CD4-positive, alpha-beta T cell treated with Interleukin-6 for 4 hours (primary cell): ENCODE results near the gene UGT1A6.
"Not testable (repeated sequence)": the region's sequence is repeated elsewhere in the genome, so short reads cannot be mapped to it uniquely, and the experiment has no call there.

Experiments used
- DNase-seq: peaks from one replicate; pipeline ENCODE4 v3.0.0-alpha.2; 2020; ENCODE audit warnings: mixed read lengths

Gene UGT1A6

DNA sequence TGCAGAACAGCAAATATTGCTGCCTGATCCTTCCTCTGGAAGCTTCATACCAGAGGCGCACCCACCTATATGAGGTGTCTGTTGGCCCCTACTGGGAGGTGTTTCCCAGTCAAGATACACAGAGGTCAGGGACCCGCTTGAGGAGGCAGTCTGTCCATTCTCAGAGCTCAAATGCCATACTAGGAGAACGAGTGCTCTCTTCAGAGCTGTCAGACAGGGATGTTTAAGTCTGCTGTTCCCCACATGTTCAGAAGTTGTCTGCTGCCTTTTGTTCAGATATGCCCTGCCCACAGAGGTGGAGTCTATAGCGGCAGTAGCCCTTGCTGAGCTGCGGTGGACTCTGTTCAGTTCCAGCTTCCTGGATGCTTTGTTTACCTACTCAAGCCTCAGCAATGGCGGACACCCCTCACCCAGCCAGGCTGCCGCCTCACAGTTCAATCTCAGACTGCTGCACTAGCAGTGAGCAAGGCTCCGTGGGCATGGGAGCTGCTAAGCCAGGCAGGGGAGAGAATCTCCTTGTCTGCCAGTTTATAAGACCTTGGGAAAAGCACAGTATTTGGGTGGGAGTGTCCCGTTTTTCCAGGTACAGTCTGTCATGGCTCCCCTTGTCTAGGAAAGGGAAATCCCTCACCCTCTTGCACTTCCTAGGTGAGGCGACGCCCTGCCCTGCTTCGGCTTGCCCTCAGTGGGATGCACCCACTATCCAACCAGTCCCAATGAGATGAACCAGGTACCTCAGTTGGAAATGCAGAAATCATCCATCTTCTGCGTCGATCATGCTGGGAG lies 44.4 kb downstream of the UGT1A6 start:
- DNase-seq: not testable (repeated sequence)

- DNase-seq: no peak
These were observed 48.2 kb downstream of the UGT1A6 start for GRCh38 chr2:233740870-233741269.

DNA sequence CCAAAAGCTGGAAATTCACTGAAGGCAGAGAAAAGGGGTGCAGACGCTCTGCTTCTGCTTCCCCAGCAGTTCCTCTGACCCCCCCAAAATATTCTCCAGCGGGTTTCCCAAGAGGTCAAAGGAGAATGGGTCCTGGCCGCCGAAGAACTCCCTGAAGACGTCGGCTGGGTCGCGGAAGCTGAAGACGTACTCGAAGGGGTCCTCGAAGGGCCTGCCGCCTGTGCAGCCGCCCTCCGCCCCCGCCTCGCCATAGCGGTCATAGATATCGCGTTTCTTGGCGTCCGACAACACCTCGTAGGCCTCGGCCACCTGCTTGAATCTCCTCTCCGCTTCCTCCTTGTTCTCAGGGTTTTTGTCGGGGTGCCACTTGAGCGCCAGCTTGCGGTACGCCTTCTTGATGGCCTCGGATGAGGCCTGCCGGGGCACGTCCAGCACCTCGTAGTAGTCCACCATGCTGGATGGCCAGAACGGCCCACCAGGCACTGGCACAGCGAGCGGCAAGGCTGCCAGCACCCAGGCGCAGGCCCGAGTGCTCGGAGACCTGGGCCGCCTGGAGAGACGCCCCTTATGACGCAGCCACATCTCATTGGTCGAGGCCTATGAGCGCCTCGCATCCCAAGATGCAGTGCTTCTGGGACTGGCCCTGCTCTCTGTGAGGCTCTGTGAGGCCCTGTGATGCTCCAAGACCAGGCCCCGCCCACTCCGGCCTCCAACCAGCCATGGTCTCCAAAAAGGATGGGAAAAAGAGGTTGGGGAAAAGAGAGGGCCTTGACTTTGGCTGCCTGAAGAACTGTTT lies 51.0 kb downstream of the UGT1A6 start:
- no peak for DNase-seq

GRCh38 chr2:233745073-233745755 lies 52.5 kb downstream of the UGT1A6 start:
- no peak for DNase-seq

DNA sequence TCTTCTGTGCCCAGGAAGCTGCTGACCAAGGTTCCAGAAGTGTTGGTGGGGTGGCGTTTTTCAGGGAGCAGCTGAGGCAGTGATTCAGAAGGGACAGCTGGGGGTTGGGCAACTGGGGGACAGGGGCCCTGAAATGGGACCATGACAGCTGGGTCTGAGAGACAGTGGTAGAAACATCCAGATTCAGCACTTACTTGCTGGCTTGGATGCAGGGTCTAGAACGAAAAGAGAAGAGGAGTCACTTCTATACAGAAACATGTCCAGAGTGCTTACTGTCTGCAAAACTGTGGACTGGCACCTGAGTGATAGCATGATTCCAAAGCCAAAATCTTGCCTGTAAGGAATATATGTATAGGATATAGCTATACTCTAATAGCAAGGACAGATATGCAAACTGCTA lies 53.1 kb downstream of the UGT1A6 start:
- not testable (repeated sequence) for DNase-seq

DNA sequence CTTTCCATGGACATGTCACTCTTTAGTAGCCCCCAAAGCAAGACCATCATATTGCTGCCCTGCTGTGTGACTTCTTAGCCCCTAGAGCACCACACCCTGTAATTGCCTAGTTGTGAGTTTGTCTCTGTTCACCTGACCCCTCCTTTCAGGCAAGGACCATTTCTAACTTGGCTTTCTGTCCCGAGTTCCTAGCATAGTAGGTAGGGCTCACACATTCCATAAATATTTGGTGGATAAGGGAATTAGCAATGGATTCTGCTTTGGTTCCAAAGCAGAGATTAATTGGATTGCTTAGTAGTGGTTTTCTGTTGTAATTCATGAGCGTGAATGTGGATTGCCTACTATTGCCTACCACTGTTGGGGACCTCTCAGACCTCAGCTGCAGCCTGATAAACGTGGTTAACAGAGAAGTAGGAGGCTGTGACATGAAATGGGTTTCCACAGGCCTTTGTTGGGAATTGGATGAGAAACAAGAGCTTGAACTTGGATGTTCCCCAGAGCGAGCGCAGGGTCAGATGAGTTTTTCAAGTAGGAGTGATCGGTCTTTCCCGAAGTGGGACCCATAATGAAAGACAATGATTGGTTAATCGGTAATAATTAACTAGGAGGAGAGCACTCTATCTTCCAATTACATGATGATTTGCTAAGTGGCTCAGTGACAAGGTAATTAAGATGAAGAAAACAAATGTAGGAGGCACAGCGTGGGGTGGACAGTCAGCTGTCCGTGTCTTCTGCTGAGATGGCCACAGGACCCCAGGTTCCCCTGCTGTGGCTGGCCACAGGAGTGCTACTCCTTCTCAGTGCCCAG lies 54.0 kb downstream of the UGT1A6 start:
- no peak for DNase-seq

GRCh38 chr2:233747283-233747544 lies 54.5 kb downstream of the UGT1A6 start:
- no peak for DNase-seq

- DNase-seq: not testable (repeated sequence)
These were observed 58.0 kb downstream of the UGT1A6 start for GRCh38 chr2:233750689-233751088.

- not testable (repeated sequence) for DNase-seq
These were observed 58.7 kb downstream of the UGT1A6 start for GRCh38 chr2:233751212-233752009.

DNA sequence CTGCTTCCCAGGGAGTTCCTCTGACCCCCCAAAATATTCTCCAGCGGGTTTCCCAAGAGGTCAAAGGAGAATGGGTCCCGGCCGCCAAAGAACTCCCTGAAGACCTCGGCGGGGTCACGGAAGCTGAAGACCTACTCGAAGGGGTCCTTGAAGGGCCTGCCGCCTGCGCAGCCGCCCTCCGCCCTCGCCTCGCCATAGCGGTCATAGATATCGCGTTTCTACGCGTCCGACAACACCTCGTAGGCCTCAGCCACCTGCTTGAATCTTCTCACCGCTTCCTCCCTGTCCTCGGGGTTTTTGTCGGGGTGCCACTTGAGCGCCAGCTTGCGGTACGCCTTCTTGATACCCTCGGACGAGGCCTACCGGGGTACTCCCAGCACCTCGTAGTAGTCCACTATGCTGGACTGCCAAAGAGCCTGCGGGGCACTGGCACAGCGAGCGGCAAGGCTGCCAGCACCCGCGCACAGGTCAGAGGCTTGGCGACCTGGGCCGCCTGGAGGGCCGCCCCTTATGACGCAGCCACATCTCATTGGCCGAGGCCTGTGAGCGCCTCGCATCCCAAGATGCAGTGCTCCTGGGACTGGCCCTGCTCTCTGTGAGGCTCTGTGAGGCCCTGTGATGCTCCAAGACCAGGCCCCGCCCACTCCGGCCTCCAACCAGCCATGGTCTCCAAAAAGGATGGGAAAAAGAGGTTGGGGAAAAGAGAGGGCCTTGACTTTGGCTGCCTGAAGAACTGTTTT lies 62.4 kb downstream of the UGT1A6 start:
- no peak for DNase-seq

DNA sequence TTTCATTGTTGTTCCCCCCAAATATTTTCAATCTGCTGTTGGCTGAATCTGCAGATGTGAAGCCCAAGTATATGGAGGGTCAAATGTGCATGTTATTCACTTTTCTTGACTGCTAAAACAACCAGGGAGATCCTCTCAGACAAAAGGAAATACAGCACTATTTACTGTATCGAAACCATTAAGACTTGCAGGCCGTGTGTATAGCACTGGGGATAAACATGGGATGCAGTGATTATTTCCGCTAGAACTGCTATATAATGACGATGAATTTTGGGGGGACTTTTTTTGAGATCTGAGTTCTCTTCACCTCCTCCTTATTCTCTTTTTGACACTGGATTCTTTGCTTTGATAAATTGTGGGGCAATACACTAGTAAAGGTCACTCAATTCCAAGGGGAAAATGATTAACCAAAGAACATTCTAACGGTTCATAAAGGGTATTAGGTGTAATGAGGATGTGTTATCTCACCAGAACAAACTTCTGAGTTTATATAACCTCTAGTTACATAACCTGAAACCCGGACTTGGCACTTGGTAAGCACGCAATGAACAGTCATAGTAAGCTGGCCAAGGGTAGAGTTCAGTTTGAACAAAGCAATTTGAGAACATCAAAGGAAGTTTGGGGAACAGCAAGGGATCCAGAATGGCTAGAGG lies 63.9 kb downstream of the UGT1A6 start:
- no peak for DNase-seq

- DNase-seq: no peak
These were observed 65.5 kb downstream of the UGT1A6 start for GRCh38 chr2:233758141-233758540.

DNA sequence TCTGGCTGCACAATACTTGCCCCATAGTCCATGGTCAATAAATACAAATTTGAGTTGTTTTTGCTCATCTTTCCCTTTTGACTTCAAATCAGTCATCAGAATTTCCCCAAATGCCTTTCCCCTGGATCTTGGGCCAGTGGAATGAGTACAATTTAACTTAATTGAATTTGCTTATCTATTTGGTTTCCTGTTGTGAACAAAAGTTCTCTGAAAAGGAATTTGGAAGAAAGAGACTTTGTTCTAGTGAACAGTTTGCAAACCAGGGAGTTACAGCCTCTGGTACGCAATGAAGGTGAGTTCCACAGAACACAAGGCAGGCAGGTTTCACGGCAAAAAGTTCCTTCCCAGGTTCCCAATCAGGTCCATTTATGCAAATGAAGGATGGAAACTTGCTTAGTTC lies 66.2 kb downstream of the UGT1A6 start:
- no peak for DNase-seq

DNA sequence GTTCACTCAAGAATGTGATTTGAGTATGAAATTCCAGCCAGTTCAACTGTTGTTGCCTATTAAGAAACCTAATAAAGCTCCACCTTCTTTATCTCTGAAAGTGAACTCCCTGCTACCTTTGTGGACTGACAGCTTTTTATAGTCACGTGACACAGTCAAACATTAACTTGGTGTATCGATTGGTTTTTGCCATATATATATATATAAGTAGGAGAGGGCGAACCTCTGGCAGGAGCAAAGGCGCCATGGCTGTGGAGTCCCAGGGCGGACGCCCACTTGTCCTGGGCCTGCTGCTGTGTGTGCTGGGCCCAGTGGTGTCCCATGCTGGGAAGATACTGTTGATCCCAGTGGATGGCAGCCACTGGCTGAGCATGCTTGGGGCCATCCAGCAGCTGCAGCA lies 67.4 kb downstream of the UGT1A6 start, which contains the start of gene UGT1A1:
Gene UGT1A1, plus strand, starts transcription at position 228 of the 400 bp plus-strand sequence. Its CDS starts 18 bp downstream, at position 246.
- DNase-seq: no peak

DNA sequence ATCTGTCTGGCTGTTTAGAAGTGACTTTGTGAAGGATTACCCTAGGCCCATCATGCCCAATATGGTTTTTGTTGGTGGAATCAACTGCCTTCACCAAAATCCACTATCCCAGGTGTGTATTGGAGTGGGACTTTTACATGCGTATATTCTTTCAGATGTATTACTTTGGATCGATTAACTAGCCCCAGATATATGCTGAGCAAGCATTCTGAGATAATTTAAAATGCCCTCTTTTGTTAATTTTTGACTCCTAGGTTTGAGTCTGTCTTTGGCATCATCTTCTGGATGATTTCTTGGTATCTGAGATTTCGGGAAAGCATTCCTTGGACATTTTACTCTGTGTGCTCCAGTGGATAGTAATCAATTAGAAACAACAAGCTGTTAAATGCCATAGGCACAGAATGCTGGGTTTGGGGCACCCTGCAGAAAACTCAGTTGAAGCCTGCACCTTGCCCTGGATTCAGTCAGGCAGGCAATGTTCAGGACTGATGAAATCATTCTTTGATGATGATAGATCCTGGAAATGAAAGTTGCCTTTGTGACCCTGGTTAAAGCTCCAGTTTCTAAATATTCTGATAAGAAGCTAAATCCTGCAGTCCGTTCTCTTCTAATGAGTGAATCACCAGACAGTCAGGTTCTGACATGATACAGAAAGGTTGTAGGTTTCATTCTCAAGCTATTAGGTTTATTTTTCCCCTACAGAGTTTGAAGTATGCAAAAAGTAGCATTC lies 68.5 kb downstream of the UGT1A6 start:
- DNase-seq: no peak

GRCh38 chr2:233764264-233764663 lies 71.6 kb downstream of the UGT1A6 start:
- no peak for DNase-seq

GRCh38 chr2:233764761-233765160 lies 72.1 kb downstream of the UGT1A6 start:
- DNase-seq: no peak

GRCh38 chr2:233766416-233766815 lies 73.7 kb downstream of the UGT1A6 start:
- DNase-seq: no peak

GRCh38 chr2:233768076-233768475 lies 75.4 kb downstream of the UGT1A6 start:
- DNase-seq: no peak

DNA sequence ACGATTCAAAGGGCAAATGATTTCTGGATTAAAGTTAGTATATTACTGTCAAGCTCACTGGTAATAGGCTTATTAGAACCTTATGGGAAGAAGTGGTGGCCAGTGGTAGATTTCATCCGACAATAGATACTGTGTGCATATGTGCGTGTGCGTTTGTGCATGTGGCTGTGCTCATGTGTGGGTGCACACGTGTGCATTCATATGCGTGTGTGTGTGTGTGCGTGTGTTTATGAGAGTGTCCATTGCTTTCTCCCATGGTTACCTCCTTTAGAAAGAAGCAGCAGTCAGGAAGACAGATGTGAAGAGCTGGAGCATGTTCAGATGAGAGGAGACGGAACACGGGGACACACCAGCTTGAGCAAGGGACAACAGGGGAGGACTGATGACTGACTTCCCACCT lies 76.6 kb downstream of the UGT1A6 start:
- DNase-seq: no peak
